Measurements from ENCODE around the gene ABHD1.
"Not testable (repeated sequence)": the region's sequence is repeated elsewhere in the genome, so short reads cannot be mapped to it uniquely, and the experiment has no call there.

ABHD1 gene

DNA sequence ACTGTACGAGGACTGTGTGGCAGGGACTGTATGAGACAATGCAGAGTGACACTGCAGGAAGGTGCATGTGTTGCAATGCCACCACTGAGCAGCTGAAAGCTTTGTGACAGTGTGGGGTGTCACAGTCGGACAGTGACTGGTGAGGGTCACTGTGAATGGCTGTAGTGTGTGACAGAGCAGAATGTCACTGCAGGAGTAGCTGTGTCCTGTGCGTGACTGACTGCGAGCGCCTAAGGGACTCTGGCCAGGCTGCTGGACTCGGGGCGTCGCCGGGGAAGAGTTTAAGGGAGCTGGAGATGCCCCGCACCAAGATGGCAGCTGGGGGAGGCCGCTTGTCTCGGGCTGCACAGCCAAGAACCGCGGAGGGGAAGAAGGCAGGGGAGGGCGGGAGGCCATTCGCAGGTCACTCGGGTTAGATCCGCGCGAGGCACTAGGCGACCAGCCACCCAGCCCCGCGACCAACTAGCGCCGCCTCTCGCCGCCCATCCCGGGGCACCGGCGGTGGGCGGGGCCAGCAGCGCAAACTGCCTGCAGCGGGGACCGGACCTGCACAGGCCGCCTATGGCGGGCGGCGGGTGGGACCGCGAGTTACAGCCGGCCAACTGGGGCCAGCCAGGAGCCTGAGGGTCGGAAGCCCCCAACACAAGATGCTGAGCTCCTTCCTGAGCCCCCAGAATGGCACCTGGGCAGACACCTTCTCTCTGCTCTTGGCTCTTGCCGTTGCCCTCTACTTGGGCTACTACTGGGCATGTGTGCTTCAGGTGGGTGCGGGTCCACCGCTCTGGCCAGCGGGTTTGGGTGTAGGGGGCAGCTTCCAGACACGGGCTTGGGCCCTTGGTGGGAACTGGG, at the start of gene ABHD1:
ABHD1 (plus strand) TSS at position 514 of the 849 bp plus-strand sequence; CDS start at position 648, 134 bp downstream.
- peak; percentile 64 for DNase-seq

DNA sequence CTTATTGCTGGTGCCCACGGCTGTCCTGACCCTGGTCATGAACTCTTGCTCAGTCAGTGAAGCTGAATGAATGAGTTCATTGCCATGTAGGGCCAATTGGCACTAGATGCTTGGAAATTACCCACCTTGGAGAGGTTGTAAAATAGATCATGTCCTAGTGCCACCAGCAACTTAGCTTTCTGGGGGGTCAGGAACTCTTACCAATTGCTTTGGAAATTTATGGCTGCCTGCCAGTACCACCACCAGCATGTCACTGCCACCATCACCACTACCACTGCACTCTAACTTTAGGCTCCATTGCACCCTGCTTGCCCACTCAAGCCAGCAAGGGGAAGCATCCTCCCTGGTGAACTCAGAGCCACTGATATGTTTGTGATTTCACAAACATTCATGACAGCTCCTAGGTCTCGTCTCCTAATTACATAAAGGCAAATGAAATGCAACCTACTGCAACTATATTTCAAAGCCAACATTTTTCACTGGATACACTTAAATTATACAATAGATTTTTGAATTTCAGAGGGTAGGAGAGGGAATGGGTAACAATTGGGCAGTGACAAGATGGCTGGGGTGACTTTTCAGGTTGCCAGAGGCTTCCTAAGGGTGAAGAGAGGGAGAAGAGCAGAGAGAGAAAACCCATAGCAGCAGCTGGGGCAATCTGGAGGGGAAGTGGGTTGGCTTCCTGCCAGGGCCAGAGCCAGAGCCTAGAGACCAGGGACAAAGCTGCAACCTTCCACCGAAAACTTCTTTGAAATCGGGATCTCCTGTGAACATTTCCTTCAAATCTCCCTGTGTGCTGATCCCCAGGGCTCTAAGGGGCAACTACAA, 48.7 kb upstream of the ABHD1 start:
- peak; percentile 78 for DNase-seq

DNA sequence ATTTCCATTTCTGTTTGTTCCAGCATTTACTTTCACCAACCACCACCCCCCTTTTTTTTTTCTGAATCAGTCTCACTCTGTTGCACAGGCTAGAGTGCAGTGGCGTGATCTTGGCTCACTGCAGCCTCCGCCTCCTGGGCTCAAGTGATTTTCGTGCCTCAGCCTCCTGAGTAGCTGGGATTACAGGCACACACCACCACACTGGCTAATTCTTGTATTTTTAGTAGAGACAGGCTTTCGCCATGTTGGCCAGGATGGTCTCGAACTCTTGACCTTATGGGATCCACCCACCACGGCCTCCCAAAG, 48.1 kb upstream of the ABHD1 start:
- not testable (repeated sequence) for DNase-seq

DNA sequence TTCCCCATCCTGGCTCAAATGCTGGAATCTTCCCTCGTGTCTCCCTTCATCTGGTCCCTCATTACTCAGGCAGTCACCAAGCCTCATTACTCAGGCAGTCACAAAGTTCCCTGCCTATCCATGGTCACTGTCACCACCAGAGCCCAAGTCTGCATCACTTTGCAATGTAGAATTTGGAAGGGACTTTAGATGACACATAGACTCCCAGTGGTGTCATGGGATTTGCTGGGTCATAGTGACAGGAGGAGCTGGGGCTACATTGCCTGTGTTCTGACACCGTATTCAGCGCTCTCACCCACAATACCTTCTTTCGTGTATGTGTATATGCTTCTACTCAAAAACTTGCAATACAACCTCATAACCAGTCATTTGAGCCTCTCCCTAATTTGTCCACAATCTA, 47.3 kb upstream of the ABHD1 start:
- DNase-seq = no peak

DNA sequence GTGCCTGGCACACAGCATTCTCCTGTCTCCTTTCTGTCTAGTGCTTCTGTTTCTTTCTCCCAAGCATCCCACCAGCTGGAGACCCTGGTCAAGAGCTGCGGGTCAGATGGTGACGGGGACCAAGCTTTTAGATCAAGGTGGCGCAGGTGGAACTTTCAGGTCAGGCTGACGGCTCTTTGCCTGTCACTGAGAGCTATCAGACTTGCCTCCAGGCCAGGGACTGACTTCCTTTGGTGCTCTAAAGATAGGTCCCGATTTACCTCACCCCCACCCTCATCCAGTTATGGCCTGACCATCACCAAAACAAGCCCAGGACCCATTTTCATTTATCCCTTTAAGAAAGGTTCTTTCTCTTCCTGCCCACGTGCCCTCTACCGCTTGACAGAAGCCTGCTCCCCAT, 46.4 kb upstream of the ABHD1 start:
- DNase-seq = no peak

DNA sequence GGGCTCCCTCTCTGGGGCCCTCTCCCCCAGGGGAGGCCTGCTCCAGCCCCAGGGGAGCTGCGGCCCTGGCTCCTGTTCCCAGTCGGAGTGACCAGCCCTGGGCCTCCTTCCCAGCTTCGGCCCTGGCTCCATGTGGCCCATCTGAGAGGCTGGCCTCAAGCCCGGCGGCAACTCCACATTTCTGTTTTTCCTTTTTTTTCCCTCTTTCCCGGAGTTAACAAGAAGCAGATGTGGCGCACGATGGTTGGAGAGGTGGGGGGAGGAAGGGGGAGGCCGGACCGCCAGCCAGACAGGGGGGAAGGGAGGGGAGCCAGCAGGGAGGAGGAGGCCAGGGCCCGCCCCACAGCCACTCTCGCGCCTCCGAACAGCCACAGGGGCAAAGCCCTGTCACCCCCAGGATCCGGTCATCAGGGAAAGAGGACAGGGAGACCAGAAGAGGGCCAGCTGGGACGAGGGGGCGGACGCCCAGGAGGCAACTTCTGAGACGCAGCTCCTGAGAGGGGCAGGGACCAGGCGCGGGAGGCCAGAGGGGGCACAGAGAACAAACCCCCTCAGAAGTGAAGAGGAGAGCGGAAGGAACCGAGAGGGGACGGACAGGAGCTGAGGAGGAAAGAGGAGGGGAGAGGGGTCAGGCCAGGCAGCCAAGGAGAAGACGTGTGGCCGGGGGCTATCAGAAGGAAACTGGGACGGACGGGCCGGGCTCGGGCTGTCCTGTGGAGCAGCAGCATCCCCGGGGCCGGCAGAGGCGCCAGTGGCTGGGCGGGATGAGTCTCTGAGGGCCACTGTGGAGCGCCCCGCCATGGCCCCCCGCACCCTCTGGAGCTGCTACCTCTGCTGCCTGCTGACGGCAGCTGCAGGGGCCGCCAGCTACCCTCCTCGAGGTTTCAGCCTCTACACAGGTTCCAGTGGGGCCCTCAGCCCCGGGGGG, 45.1 kb upstream of the ABHD1 start, which contains the start of gene EMILIN1:
EMILIN1 (plus strand) TSS at position 349 of the 928 bp plus-strand sequence; CDS start at position 800, 451 bp downstream.
- DNase-seq = peak; percentile 39

DNA sequence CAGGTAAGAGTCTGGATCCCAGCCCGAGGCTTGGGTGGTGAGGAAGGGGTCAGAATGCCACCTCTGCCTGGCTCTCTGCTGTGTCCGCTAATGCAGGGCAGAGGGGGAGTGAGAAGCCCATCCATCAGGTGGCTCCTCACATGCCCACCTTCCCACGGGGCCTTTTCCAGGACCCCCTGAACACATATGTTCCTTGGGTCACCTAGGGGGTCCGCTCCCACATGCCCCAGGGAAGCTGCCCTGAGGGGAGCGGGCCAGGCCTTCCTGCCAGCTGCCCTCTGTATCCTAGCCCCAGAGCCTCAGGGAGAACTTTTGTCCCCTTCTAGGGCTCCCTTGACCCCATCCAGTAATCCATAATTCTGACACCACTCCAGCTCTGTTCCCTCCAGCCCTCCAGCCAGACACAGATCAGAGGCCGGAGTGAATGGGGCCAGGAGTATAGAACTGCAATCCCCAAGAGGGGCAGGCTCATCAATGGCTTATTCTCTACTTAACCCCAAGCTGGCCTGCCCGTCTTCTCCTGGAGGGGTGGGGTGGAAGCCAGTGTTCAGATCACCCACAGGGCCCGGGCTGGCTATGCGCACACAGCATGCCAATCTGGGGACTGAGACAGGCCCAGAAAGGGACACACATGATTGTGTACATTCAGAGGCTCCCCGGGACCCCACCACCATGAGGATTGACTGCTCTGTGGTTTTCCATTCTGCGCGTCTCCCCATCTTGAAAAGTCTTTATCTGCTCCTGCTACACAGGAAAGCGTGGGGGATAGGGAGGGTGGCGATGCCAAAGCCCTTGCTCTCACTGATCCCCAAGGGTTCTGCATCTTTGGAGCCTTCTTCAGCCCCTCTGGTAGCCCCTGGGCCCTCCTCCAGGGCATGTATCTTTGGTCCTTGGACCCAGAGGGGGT, 44.1 kb upstream of the ABHD1 start:
- DNase-seq = peak; percentile 36

DNA sequence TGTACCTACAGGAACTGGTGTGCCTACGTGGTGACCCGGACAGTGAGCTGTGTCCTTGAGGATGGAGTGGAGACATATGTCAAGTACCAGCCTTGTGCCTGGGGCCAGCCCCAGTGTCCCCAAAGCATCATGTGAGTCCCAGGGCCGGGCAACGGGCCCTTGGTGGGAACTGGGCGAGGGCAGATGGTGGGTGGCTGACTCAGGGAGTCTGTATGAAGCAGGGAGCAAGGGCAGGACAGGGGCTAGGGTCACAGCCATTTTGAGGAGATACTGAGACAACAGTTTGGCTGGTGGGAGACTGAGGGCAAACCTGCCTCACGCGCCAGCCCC, 43.5 kb upstream of the ABHD1 start:
- DNase-seq = no peak

DNA sequence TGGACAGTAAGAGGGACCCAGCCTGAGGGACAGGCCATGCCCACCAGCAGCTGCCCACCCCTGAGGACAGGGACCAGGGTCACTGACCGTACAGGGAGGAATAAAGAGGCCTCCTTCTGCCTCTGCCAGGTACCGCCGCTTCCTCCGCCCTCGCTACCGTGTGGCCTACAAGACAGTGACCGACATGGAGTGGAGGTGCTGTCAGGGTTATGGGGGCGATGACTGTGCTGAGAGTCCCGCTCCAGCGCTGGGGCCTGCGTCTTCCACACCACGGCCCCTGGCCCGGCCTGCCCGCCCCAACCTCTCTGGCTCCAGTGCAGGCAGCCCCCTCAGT, 43.0 kb upstream of the ABHD1 start:
- DNase-seq = no peak

DNA sequence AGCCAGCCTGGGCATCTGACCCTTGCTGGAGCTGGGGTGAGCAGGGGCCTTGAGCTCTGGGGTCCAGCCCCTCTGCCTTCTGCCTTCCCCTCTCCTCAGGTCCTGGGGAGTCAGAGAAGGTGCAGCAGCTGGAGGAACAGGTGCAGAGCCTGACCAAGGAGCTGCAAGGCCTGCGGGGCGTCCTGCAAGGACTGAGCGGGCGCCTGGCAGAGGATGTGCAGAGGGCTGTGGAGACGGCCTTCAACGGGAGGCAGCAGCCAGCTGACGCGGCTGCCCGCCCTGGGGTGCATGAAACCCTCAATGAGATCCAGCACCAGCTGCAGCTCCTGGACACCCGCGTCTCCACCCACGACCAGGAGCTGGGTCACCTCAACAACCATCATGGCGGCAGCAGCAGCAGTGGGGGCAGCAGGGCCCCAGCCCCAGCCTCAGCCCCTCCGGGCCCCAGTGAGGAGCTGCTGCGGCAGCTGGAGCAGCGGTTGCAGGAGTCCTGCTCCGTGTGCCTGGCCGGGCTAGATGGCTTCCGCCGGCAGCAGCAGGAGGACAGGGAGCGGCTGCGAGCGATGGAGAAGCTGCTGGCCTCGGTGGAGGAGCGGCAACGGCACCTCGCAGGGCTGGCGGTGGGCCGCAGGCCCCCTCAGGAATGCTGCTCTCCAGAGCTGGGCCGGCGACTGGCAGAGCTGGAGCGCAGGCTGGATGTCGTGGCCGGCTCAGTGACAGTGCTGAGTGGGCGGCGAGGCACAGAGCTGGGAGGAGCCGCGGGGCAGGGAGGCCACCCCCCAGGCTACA, 41.4 kb upstream of the ABHD1 start:
- DNase-seq = no peak

DNA sequence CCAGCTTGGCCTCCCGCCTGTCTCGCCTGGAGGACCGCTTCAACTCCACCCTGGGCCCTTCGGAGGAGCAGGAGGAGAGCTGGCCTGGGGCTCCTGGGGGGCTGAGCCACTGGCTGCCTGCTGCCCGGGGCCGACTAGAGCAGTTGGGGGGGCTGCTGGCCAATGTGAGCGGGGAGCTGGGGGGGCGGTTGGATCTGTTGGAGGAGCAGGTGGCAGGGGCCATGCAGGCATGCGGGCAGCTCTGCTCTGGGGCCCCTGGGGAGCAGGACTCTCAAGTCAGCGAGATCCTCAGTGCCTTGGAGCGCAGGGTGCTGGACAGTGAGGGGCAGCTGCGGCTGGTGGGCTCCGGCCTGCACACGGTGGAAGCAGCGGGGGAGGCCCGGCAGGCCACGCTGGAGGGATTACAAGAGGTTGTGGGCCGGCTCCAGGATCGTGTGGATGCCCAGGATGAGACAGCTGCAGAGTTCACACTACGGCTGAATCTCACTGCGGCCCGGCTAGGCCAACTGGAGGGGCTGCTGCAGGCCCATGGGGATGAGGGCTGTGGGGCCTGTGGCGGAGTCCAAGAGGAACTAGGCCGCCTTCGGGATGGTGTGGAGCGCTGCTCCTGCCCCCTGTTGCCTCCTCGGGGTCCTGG, 40.7 kb upstream of the ABHD1 start:
- DNase-seq = no peak

DNA sequence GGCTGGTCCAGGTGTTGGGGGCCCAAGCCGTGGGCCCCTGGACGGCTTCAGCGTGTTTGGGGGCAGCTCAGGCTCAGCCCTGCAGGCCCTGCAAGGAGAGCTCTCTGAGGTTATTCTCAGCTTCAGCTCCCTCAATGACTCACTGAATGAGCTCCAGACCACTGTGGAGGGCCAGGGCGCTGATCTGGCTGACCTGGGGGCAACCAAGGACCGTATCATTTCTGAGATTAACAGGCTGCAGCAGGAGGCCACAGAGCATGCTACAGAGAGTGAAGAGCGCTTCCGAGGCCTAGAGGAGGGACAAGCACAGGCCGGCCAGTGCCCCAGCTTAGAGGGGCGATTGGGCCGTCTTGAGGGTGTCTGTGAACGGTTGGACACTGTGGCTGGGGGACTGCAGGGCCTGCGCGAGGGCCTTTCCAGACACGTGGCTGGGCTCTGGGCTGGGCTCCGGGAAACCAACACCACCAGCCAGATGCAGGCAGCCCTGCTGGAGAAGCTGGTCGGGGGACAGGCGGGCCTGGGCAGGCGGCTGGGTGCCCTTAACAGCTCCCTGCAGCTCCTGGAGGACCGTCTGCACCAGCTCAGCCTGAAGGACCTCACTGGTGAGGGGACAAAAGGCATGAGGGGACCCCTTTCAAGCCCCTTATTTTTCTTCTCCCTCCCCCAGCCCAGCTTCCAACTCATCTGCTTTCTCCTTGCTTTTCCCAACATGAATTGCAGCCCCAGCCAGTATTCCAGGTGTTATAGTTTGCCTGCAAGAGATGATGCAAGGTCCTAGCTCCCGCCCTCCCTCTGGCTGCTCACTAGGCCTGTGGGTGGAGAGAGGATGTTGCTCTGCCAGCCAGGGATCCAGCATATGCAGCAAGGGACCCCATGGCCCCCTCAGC, 40.0 kb upstream of the ABHD1 start:
- DNase-seq = no peak

DNA sequence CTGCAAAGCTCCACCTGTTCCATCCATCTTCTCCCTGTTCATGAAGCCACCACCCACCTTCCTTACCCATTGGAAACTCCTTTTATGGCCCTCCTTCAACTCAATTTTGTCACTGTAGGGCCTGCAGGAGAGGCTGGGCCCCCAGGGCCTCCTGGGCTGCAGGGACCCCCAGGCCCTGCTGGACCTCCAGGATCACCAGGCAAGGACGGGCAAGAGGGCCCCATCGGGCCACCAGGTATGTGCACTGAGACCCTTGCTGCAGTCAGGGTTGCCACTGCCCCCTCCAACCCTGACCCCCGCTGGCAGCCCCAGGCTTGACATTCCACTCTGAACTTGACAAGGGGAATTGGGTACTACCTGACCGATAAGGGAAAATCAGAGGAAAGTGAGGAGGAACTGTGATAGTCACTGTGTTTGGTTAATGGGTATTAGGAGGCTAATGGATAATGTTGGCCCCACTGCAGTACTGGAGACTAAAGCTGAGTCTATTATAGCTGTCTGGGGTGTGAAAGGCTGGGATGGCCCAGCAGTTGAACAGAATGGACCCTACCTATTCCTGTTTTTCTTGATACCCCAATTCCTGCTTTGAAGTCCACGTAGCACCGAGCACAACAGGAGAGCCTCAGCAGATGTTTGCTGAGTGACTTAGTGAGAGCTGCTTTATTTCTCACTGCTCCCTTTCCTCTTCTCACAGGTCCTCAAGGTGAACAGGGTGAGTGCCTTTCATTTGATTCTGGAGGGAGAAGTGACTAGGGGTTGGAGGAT, 39.1 kb upstream of the ABHD1 start:
- DNase-seq = no peak

DNA sequence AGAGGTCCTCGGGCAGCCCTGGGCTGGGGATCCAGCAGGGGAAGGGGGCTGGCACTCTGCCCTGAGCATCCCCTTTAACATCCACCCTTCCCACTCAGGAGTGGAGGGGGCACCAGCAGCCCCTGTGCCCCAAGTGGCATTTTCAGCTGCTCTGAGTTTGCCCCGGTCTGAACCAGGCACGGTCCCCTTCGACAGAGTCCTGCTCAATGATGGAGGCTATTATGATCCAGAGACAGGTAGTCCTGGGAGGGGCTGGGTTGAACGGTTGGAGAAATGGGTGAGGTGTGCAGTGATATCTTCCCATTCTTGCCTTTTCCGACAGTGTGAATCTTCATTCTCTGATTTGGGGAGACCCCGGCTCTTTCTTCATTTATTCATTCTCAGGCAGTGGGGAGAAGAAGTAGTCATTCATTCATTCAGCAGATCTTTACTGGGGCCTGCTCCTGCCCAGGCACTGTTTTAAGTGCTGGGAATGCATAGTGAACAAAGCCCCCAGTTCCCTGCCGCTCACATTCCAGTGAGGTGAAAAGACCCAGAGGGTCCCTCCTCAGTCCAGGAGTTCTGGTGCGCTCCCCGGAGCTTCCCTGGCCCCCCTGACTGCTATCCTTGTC, 38.4 kb upstream of the ABHD1 start:
- DNase-seq = no peak

DNA sequence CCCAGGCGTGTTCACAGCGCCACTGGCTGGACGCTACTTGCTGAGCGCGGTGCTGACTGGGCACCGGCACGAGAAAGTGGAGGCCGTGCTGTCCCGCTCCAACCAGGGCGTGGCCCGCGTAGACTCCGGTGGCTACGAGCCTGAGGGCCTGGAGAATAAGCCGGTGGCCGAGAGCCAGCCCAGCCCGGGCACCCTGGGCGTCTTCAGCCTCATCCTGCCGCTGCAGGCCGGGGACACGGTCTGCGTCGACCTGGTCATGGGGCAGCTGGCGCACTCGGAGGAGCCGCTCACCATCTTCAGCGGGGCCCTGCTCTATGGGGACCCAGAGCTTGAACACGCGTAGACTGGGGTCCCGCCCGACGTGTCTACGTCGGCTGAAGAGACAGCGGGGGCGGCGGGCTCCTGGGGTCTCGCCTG, 37.9 kb upstream of the ABHD1 start:
- peak; percentile 81 for DNase-seq

DNA sequence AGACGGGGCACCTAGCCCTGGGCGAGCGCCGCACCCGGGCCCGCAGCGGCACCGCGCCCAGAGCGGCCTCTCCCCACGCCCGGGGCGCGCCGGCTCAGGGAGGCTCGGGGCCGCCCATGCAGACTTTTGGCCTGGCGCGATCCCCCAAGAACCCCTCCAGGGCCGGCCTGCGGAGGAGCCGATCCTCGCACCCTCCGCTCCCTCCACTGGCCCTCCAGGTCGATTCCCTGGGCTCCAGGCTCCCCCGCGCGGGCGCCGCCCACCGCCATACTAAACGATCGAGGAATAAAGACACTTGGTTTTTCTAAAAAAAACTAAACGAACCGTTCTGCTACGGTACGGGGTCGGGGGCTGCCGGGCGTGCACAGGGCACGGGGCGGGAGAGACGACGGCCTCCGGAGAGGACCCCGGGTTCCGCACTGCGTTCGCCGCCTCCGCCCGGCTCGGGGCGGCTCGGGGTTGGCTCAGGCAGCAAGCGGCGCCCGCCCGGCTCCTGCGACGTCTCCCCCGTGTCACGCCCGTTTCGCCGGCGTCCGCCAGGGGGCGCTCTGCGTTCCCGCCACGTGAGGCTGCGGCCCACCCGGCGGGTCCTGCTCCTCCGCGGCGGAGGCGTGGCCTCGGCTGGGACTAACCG, 37.4 kb upstream of the ABHD1 start:
- peak; percentile 94 for DNase-seq

DNA sequence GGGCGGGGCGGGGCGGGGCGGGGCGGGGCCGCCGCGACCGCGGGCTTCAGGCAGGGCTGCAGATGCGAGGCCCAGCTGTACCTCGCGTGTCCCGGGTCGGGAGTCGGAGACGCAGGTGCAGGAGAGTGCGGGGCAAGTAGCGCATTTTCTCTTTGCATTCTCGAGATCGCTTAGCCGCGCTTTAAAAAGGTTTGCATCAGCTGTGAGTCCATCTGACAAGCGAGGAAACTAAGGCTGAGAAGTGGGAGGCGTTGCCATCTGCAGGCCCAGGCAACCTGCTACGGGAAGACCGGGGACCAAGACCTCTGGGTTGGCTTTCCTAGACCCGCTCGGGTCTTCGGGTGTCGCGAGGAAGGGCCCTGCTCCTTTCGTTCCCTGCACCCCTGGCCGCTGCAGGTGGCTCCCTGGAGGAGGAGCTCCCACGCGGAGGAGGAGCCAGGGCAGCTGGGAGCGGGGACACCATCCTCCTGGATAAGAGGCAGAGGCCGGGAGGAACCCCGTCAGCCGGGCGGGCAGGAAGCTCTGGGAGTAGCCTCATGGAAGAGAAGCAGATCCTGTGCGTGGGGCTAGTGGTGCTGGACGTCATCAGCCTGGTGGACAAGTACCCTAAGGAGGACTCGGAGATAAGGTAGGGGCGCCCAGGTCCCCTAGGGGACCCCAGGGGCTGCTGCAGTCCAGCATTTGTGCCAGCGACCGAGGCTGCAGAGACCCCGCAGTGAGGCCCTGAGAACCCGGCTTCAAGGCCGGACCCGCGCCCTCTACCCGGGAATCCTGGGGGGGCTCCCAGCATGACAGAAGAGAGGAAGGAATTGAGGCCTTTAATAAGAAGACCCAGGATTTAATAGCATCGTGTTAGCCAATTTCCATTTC, 36.7 kb upstream of the ABHD1 start, which contains the start of gene KHK:
KHK (plus strand) TSS at position 49 of the 870 bp plus-strand sequence; CDS start at position 537, 488 bp downstream.
- no peak for DNase-seq

Data from hematopoietic multipotent progenitor cell treated with erythropoietin and hydrocortisone succinate and interleukin-3 and kit ligand, for 6 days (in vitro differentiated cells).